ENCODE measurements around the gene DPEP3. TPM values are rescaled to one million over a fixed set of nuclear protein-coding genes. Genes with fewer than 3 reads are reported as not detected.
A peak's percentile ranks its signal among the peaks of the same experiment; 100 is the strongest.
"Not testable (repeated sequence)": the region's sequence is repeated elsewhere in the genome, so short reads cannot be mapped to it uniquely, and the experiment has no call there.

The DPEP3 gene
- total RNA-seq, 1 donor from 2014 or later, result not detected

DNA sequence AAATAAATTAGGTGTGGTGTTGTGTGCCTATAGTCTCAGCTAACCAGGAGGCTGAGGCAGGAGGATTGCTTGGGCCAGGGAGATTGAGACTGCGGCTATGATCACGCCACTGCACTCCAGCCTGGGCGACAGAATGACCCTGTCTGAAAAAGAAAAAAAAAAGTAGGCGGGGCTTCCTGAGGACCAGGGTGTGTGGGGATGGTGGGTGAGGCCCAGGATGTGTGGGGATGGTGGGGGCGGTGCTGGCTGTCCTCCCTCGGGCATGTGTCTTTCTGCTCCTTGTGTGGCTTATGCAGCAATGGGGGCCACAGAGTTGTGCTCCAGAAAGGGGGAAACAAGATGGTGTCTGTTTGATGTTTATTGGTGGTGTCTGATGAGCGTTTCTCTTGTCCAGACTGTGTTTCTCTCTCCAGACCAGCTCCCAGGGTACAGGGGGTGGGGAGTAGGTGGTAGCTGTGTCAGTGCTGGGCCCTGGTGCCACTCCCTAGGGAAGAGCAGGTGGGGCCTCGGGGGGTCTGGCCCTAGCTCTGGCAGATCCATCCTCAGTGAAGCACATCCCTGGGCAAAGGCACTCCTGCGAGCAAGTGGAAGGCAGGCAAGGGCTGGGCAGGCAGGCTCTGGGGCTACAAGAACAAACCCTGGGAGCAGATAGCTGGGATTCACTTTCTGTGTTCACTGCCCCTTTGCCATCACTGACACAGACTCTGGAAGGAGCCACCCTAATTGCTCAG is 38.7 kb downstream of the DPEP3 start:
- peaks cover 44% of the 10 kb centered on the region for H4K20me1 ChIP-seq (ENCODE audit: low read depth)
- peaks cover 1% of the 10 kb centered on the region for H3K36me3 Mint-ChIP-seq
- H3K9ac ChIP-seq, result no peak overlapping the region
- no peak overlapping the region for H2AFZ ChIP-seq (replicated peaks)
- no peaks in the 10 kb centered on the region for H3K27me3 ChIP-seq
- no peak overlapping the region for H3K27ac ChIP-seq
- TF ChIP-seq, protein P1, sequence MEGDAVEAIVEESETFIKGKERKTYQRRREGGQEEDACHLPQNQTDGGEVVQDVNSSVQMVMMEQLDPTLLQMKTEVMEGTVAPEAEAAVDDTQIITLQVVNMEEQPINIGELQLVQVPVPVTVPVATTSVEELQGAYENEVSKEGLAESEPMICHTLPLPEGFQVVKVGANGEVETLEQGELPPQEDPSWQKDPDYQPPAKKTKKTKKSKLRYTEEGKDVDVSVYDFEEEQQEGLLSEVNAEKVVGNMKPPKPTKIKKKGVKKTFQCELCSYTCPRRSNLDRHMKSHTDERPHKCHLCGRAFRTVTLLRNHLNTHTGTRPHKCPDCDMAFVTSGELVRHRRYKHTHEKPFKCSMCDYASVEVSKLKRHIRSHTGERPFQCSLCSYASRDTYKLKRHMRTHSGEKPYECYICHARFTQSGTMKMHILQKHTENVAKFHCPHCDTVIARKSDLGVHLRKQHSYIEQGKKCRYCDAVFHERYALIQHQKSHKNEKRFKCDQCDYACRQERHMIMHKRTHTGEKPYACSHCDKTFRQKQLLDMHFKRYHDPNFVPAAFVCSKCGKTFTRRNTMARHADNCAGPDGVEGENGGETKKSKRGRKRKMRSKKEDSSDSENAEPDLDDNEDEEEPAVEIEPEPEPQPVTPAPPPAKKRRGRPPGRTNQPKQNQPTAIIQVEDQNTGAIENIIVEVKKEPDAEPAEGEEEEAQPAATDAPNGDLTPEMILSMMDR (IDR thresholded peaks at IDR 0.05), result no peak
- TF ChIP-seq EZH2 (IDR thresholded peaks at IDR 0.05), result no peak
- TF ChIP-seq EZH2phosphoT487 (IDR thresholded peaks at IDR 0.05), result no peak
- no peak overlapping the region for H3K4me3 ChIP-seq
- H3K27ac Mint-ChIP-seq, result no peak overlapping the region
- peaks cover 36% of the 10 kb centered on the region for H3F3A ChIP-seq (ENCODE audit: low read depth)
- H3K36me3 ChIP-seq, result no peaks in the 10 kb centered on the region
- no peak overlapping the region for H3K4me2 ChIP-seq
- no peak overlapping the region for H3K4me3 Mint-ChIP-seq
- H3K27me3 Mint-ChIP-seq (ENCODE audit: insufficient read depth, low read depth), result peaks cover 9% of the 10 kb centered on the region
- DNase-seq (ENCODE audit: low spot score), result no peak
- H3K9me3 Mint-ChIP-seq, result no peaks in the 10 kb centered on the region
- H3K4me1 ChIP-seq, result peaks cover 21% of the 10 kb centered on the region
- peaks cover 10% of the 10 kb centered on the region for H3K79me2 ChIP-seq (ENCODE audit: low read depth)
- H3K9me3 ChIP-seq (ENCODE audit: low read depth), result no peaks in the 10 kb centered on the region
- H3K4me1 Mint-ChIP-seq, result peaks cover 29% of the 10 kb centered on the region

DNA sequence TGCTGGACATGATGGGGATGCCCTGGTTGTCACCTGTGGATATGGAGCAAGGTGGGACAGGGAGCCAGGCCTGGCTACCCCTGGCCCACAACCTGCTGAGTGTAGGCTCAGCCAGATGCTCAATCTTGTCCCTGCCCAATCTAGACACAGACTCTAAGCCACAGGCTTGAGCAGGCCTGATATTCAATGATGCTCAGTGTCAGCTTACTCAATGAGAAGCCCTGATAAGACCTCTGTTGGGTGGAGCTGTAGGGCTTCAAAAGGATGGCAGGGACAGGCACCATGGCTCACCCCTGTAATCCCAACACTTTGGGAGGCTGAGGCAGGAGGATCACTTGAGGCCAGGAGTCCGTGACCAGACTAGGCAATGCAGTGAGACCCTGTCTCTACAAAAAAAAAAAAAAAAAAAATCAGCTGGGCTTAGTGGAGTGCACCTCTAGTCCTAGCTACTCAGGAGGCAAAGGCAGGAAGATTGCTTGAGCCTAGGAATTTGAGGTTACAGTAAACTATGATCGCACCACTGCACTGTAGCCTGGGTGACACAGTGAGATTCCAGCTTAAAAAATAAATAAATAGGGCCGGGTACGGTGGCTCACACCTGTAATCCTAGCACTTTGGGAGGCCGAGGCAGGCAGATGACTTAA is 39.7 kb downstream of the DPEP3 start:
- TF ChIP-seq EZH2phosphoT487 (IDR thresholded peaks at IDR 0.05) (no peak), EZH2 (IDR thresholded peaks at IDR 0.05) (no peak)
- TF ChIP-seq, protein P1 (IDR thresholded peaks at IDR 0.05), result no peak
- H3K4me1 Mint-ChIP-seq, result peaks cover 29% of the 10 kb centered on the region

DNA sequence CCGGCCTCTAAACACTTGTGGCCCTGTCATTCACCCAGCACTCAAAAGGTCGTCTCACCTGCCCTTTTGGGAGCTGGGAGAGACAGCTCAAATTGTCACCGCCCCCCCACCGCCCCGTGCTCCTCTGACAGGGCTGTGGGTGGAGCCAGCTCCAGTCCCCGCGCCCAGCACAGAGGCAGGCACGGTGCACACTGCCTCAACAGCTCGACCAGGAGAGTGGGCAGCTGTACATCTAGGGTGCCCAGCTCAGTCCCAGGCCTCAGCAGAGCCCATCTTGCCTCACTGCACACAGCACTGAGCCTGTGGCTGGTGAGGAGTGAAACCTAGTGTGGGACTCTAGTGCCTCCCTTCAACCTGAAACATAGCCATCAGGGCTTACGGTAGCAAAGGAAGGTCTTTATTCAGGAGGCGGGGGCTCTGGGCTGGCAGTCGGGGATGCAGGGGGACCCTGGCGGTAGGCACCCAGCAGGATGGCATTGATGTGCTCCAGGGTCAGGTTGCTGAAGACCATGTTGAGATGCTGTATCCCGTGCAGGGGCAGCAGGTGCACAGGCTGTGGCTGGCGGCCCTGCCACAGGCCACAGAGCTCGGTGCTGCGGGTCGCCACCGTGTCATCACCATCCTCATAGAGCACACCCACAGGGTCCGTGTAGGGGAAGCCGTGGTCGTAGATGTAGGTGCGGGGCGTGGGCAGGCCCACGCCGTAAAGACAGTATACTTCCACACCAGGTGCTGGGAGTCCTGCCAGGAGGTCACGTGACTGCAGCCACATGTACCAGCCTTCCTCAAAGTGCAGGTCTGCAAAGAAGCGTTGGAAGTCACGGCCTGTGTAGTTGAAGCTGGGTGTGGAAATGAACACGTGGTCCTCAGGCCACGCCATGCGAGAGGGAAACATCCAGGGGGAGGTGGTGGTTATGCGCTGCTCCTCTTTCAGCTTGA is 40.5 kb downstream of the DPEP3 start:
- no peaks in the 10 kb centered on the region for H3K27me3 ChIP-seq
- no peak for TF ChIP-seq EZH2 (IDR thresholded peaks at IDR 0.05)
- TF ChIP-seq, protein P1 (IDR thresholded peaks at IDR 0.05), result no peak
- TF ChIP-seq EZH2phosphoT487 (IDR thresholded peaks at IDR 0.05), result no peak
- no peak overlapping the region for H2AFZ ChIP-seq (replicated peaks)
- Mint-ChIP-seq H3K4me1 (peaks cover 32% of the 10 kb centered on the region), H3K27ac (no peak overlapping the region), H3K36me3 (peaks cover 1% of the 10 kb centered on the region), H3K27me3 (ENCODE audit: insufficient read depth, low read depth) (peaks cover 7% of the 10 kb centered on the region), H3K9me3 (no peaks in the 10 kb centered on the region), H3K4me3 (no peak overlapping the region)
- DNase-seq (ENCODE audit: low spot score), result no peak
- H3F3A ChIP-seq (ENCODE audit: low read depth), result peaks cover 42% of the 10 kb centered on the region
- H3K36me3 ChIP-seq, result no peaks in the 10 kb centered on the region
- no peak overlapping the region for H3K4me2 ChIP-seq
- peaks cover 26% of the 10 kb centered on the region for H3K4me1 ChIP-seq
- H3K9ac ChIP-seq, result no peak overlapping the region
- H4K20me1 ChIP-seq (ENCODE audit: low read depth), result peaks cover 50% of the 10 kb centered on the region
- no peaks in the 10 kb centered on the region for H3K9me3 ChIP-seq (ENCODE audit: low read depth)
- H3K27ac ChIP-seq, result no peak overlapping the region
- H3K79me2 ChIP-seq (ENCODE audit: low read depth), result peaks cover 16% of the 10 kb centered on the region
- H3K4me3 ChIP-seq, result no peak overlapping the region

More for the DNA sequence above, 39.7 kb downstream of the DPEP3 start:
- no peak overlapping the region for H3K4me2 ChIP-seq
- H4K20me1 ChIP-seq (ENCODE audit: low read depth), result peaks cover 44% of the 10 kb centered on the region
- H3K27ac ChIP-seq, result no peak overlapping the region
- Mint-ChIP-seq H3K9me3 (no peaks in the 10 kb centered on the region), H3K36me3 (peaks cover 1% of the 10 kb centered on the region), H3K27me3 (ENCODE audit: insufficient read depth, low read depth) (peaks cover 9% of the 10 kb centered on the region), H3K27ac (no peak overlapping the region), H3K4me3 (no peak overlapping the region)
- no peak overlapping the region for H3K4me3 ChIP-seq
- no peak overlapping the region for H3K9ac ChIP-seq
- no peaks in the 10 kb centered on the region for H3K36me3 ChIP-seq
- H3K27me3 ChIP-seq, result no peaks in the 10 kb centered on the region
- no peak for DNase-seq (ENCODE audit: low spot score)
- peaks cover 16% of the 10 kb centered on the region for H3K79me2 ChIP-seq (ENCODE audit: low read depth)
- peaks cover 36% of the 10 kb centered on the region for H3F3A ChIP-seq (ENCODE audit: low read depth)
- H3K9me3 ChIP-seq (ENCODE audit: low read depth), result no peaks in the 10 kb centered on the region
- H2AFZ ChIP-seq (replicated peaks), result no peak overlapping the region
- H3K4me1 ChIP-seq, result peaks cover 21% of the 10 kb centered on the region

DNA sequence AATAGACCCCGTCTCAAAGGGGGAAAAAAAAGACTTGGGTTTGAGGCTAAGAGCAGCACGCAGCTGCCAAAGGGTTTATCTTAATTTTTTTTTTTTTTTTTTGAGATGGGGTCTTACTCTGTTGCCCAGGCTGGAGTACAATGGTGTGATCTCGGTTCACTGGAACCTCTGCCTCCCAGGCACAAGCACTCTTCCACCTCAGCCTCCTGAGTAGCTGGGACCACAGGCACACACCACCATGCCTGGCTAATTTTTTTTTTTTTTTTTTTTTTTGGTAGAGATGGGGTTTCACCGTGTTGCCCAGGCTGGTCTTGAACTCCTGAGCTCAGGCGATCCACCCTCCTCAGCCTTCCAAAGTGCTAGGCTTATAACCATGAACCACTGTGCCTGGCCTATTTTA is 42.6 kb downstream of the DPEP3 start:
- not testable (repeated sequence) for H3K4me2 ChIP-seq; H3K27ac ChIP-seq; H3K36me3 ChIP-seq; H3K27ac Mint-ChIP-seq; H3K36me3 Mint-ChIP-seq; DNase-seq (ENCODE audit: low spot score); H2AFZ ChIP-seq (replicated peaks); H3K27me3 ChIP-seq; H3K27me3 Mint-ChIP-seq (ENCODE audit: insufficient read depth, low read depth); H3K9ac ChIP-seq; H3K9me3 Mint-ChIP-seq; H3K4me3 ChIP-seq; H3K9me3 ChIP-seq (ENCODE audit: low read depth)
- peaks cover 28% of the 10 kb centered on the region for H3F3A ChIP-seq (ENCODE audit: low read depth)
- H3K4me3 Mint-ChIP-seq, result peak overlapping the region; percentile 100
- H4K20me1 ChIP-seq (ENCODE audit: low read depth), result peaks cover 38% of the 10 kb centered on the region
- peaks cover 12% of the 10 kb centered on the region for H3K4me1 ChIP-seq
- peaks cover 28% of the 10 kb centered on the region for H3K4me1 Mint-ChIP-seq
- H3K79me2 ChIP-seq (ENCODE audit: low read depth), result peaks cover 16% of the 10 kb centered on the region

Data from neural progenitor cell (in vitro differentiated cells).